ENCODE results near the gene FOXJ2. TPM values are rescaled to one million over a fixed set of nuclear protein-coding genes. Genes with fewer than 3 reads are reported as not detected.
"Not testable (repeated sequence)": the region's sequence is repeated elsewhere in the genome, so short reads cannot be mapped to it uniquely, and the experiment has no call there.

FOXJ2 gene
- total RNA-seq, result 10 to 100 TPM; 10.8 to 21.2 TPM
- 13.5 TPM for polyA plus RNA-seq (2013, experiment 1 of 2)
- 13.4 TPM for polyA plus RNA-seq (2013, experiment 2 of 2)
- long read RNA-seq, experiment 1, full-length matches to known transcripts, result 1 of 5 reads
- long read RNA-seq, experiment 1, partial matches to known transcripts, result 0 of 5 reads
- long read RNA-seq, experiment 1, other reads (novel, unspliced or antisense), result 4 of 5 reads
- long read RNA-seq, experiment 2, full-length matches to known transcripts, result 16 of 20 reads
- long read RNA-seq, experiment 2, partial matches to known transcripts, result 2 of 20 reads
- long read RNA-seq, experiment 2, other reads (novel, unspliced or antisense), result 2 of 20 reads
- long read RNA-seq, experiment 3, full-length matches to known transcripts, result 1 of 13 reads
- long read RNA-seq, experiment 3, partial matches to known transcripts, result 8 of 13 reads
- long read RNA-seq, experiment 3, other reads (novel, unspliced or antisense), result 4 of 13 reads
- long read RNA-seq, experiment 4, partial matches to known transcripts, result 0 of 1 reads
- long read RNA-seq, experiment 4, other reads (novel, unspliced or antisense), result 1 of 1 reads

- peak within 1 kb of the TSS; percentile 67 for H3K27ac Mint-ChIP-seq
Observed at GRCh38 chr12:8032242-8033152, at the start of gene FOXJ2. FOXJ2 (plus strand) TSS chr12:8032716; CDS start chr12:8039833, 7,117 bp downstream.

GRCh38 chr12:7983019-7983418 is 49.5 kb upstream of the FOXJ2 start:
- H3K4me1 Mint-ChIP-seq, result peaks cover 24% of the 10 kb centered on the region
- H3K9me3 ChIP-seq (ENCODE audit: control insufficient read depth, low read length); H3K27me3 ChIP-seq (ENCODE audit: control insufficient read depth, insufficient read depth, low read length, poor library complexity, severe bottlenecking); H3K36me3 ChIP-seq (ENCODE audit: control insufficient read depth, insufficient read depth, low read length); H3K4me3 Mint-ChIP-seq; H3K4me1 ChIP-seq (ENCODE audit: control insufficient read depth, insufficient read depth, low read length); H3K27me3 Mint-ChIP-seq (ENCODE audit: insufficient read depth); H3K27ac Mint-ChIP-seq; H3K27ac ChIP-seq (ENCODE audit: low read depth, low read length); H3K36me3 Mint-ChIP-seq (ENCODE audit: low read depth); H3K9me3 Mint-ChIP-seq: not testable (repeated sequence)
- peak overlapping the region; percentile 45 for H3K9ac ChIP-seq (ENCODE audit: extremely low read depth, low read length, poor library complexity, severe bottlenecking)
- peak overlapping the region; percentile 23 for H3K4me3 ChIP-seq (ENCODE audit: low read length)
- DNase-seq, result peak; percentile 54
- 88 to 100% methylated on average over 2 to 10 of the region's 11 CpGs for WGBS, 2 experiments (ENCODE audit: insufficient coverage in 1 of 2, insufficient read length in 1 of 2)

More at GRCh38 chr12:8032242-8033152, at the start of gene FOXJ2:
- Histone ChIP-seq H3K4me3 (ENCODE audit: low read length) (peak within 1 kb of the TSS; percentile 91), H3K27me3 (ENCODE audit: control insufficient read depth, insufficient read depth, low read length, poor library complexity, severe bottlenecking) (no peaks in the 10 kb centered on the region), H3K9ac (ENCODE audit: extremely low read depth, low read length, poor library complexity, severe bottlenecking) (peak within 1 kb of the TSS; percentile 73), H3K36me3 (ENCODE audit: control insufficient read depth, insufficient read depth, low read length) (peaks cover 8% of the 10 kb centered on the region), H3K4me1 (ENCODE audit: control insufficient read depth, insufficient read depth, low read length) (no peaks in the 10 kb centered on the region), H3K27ac (ENCODE audit: low read depth, low read length) (peak within 1 kb of the TSS; percentile 39), H3K9me3 (ENCODE audit: control insufficient read depth, low read length) (no peaks in the 10 kb centered on the region)
- H3K36me3 Mint-ChIP-seq (ENCODE audit: low read depth), result no peaks in the 10 kb centered on the region
- DNase-seq, result peak; percentile 93
- H3K4me3 Mint-ChIP-seq, result peak within 1 kb of the TSS; percentile 74
- no peaks in the 10 kb centered on the region for H3K9me3 Mint-ChIP-seq
- H3K27me3 Mint-ChIP-seq (ENCODE audit: insufficient read depth), result peaks cover 5% of the 10 kb centered on the region
- WGBS, 2 experiments (ENCODE audit: insufficient coverage in 1 of 2, insufficient read length in 1 of 2), result 0 to 1% methylated on average over 34 to 87 of the region's 93 CpGs
- TF ChIP-seq, protein P1, sequence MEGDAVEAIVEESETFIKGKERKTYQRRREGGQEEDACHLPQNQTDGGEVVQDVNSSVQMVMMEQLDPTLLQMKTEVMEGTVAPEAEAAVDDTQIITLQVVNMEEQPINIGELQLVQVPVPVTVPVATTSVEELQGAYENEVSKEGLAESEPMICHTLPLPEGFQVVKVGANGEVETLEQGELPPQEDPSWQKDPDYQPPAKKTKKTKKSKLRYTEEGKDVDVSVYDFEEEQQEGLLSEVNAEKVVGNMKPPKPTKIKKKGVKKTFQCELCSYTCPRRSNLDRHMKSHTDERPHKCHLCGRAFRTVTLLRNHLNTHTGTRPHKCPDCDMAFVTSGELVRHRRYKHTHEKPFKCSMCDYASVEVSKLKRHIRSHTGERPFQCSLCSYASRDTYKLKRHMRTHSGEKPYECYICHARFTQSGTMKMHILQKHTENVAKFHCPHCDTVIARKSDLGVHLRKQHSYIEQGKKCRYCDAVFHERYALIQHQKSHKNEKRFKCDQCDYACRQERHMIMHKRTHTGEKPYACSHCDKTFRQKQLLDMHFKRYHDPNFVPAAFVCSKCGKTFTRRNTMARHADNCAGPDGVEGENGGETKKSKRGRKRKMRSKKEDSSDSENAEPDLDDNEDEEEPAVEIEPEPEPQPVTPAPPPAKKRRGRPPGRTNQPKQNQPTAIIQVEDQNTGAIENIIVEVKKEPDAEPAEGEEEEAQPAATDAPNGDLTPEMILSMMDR (conservative IDR thresholded peaks at IDR 0.05), result peak; percentile 69
- peaks cover 47% of the 10 kb centered on the region for H3K4me1 Mint-ChIP-seq

GRCh38 chr12:7983460-7983859 is 49.1 kb upstream of the FOXJ2 start:
- H3K4me3 ChIP-seq (ENCODE audit: low read length); H3K4me1 ChIP-seq (ENCODE audit: control insufficient read depth, insufficient read depth, low read length); H3K27me3 Mint-ChIP-seq (ENCODE audit: insufficient read depth); H3K9me3 ChIP-seq (ENCODE audit: control insufficient read depth, low read length); H3K27me3 ChIP-seq (ENCODE audit: control insufficient read depth, insufficient read depth, low read length, poor library complexity, severe bottlenecking); H3K9me3 Mint-ChIP-seq; H3K9ac ChIP-seq (ENCODE audit: extremely low read depth, low read length, poor library complexity, severe bottlenecking); H3K36me3 ChIP-seq (ENCODE audit: control insufficient read depth, insufficient read depth, low read length); DNase-seq; H3K36me3 Mint-ChIP-seq (ENCODE audit: low read depth); H3K27ac ChIP-seq (ENCODE audit: low read depth, low read length); H3K4me3 Mint-ChIP-seq: not testable (repeated sequence)
- Mint-ChIP-seq H3K4me1 (peaks cover 24% of the 10 kb centered on the region), H3K27ac (peak overlapping the region; percentile 11)
- WGBS, 2 experiments (ENCODE audit: insufficient coverage in 1 of 2, insufficient read length in 1 of 2), result 87% methylated on average over 1 of the region's 1 CpG; no CpG with 5 or more reads in 1 of the 2 experiments

All from endodermal cell (in vitro differentiated cells).